GM10847 (cell line): ENCODE results near the gene PTH1R.

ENCODE experiments used
- POLR2A ChIP-seq: IDR thresholded peaks from 2 replicates; pipeline ENCODE4 v1.6.1; 2011; ENCODE audit not compliant: insufficient read length; ENCODE audit errors: extremely low read depth

The PTH1R gene

GRCh38 chr3:46942481-46943236 lies 65.1 kb downstream of the PTH1R start:
- TF ChIP-seq POLR2A = no peak

GRCh38 chr3:46943237-46944187 lies 66.0 kb downstream of the PTH1R start:
- no peak for TF ChIP-seq POLR2A

- TF ChIP-seq POLR2A = no peak
Measured at GRCh38 chr3:46944191-46944590, 66.7 kb downstream of the PTH1R start.

GRCh38 chr3:46946416-46946815 lies 68.9 kb downstream of the PTH1R start:
- no peak for TF ChIP-seq POLR2A

- no peak for TF ChIP-seq POLR2A
Measured at GRCh38 chr3:46946856-46947545, 69.5 kb downstream of the PTH1R start.

GRCh38 chr3:46947546-46947901 lies 70.0 kb downstream of the PTH1R start:
- no peak for TF ChIP-seq POLR2A

GRCh38 chr3:46947981-46948791 lies 70.7 kb downstream of the PTH1R start:
- TF ChIP-seq POLR2A = no peak

GRCh38 chr3:46948830-46949671 lies 71.5 kb downstream of the PTH1R start:
- TF ChIP-seq POLR2A = no peak

GRCh38 chr3:46950177-46950576 lies 72.7 kb downstream of the PTH1R start:
- TF ChIP-seq POLR2A = no peak

GRCh38 chr3:46950650-46951241 lies 73.2 kb downstream of the PTH1R start:
- no peak for TF ChIP-seq POLR2A

GRCh38 chr3:46952813-46953212 lies 75.3 kb downstream of the PTH1R start:
- TF ChIP-seq POLR2A = no peak
